Activated B cell treated with CpG ODN at 0.5 μM for 24 hours (primary cell): ENCODE data around the gene ZBTB32. TPM values are rescaled to one million over a fixed set of nuclear protein-coding genes. Genes with fewer than 3 reads are reported as not detected.

ENCODE experiments used
- ATAC-seq: fragments of 200-7000 bp; cut with Tn5 transposase; one replicate; pipeline ENCODE4 v1.10.0; 2021; ENCODE audit warnings: low read depth, mild to moderate bottlenecking, moderate library complexity
- CTCF ChIA-PET: fragments of 350-600 bp; sonication (Branson Sonifier 250); formaldehyde crosslinking; loops from one replicate; lab custom pipeline; 2021; ENCODE audit warnings: antibody characterized with exemption; lab: Charles Lee
- POLR2A ChIA-PET: fragments of 350-600 bp; sonication (Branson Sonifier 250); formaldehyde crosslinking; loops from one replicate; lab custom pipeline; 2021; ENCODE audit warnings: antibody characterized with exemption; lab: Charles Lee
- DNase-seq: peaks from one replicate; pipeline ENCODE4 v3.0.0; 2022
- H3K27ac Mint-ChIP-seq: one replicate; pipeline ENCODE4 v1.8.0; 2020; ENCODE audit warnings: mixed read lengths
- H3K27me3 Mint-ChIP-seq: one replicate; pipeline ENCODE4 v1.8.0; 2021; ENCODE audit warnings: mixed read lengths
- H3K36me3 Mint-ChIP-seq: one replicate; pipeline ENCODE4 v1.8.0; 2021; ENCODE audit warnings: low read depth, mixed read lengths
- H3K4me1 Mint-ChIP-seq: one replicate; pipeline ENCODE4 v1.8.0; 2021; ENCODE audit warnings: mixed read lengths
- H3K4me3 Mint-ChIP-seq: one replicate; pipeline ENCODE4 v1.8.0; 2020; ENCODE audit warnings: mild to moderate bottlenecking, mixed read lengths
- H3K9me3 Mint-ChIP-seq: one replicate; pipeline ENCODE4 v1.8.0; 2020; ENCODE audit warnings: mixed read lengths
- CTCF ChIP-seq: fragments of 200-600 bp; IDR thresholded peaks from one replicate; pipeline ENCODE4 v1.8.0; 2022; ENCODE audit warnings: antibody characterized with exemption, mild to moderate bottlenecking
- intact Hi-C: fragments of 100-400 bp; cut with micrococcal nuclease; formaldehyde crosslinking; loops from one replicate; pipeline ENCODE4 v1.15.1; 2024
- total RNA-seq: library from RNA; stranded (reverse); gene quantifications from 2 replicates; pipeline ENCODE4 v1.2.3, GENCODE V29; 2022

ZBTB32 gene
- total RNA-seq, 1 donor from 2014 or later = 21.4 TPM

- no peaks in the 10 kb centered on the region for H3K9me3 Mint-ChIP-seq
- intact Hi-C loops = loop anchor here (5.0 kb wide), 1 partner anchor 207 kb away; the partner anchor contains the start of gene TMEM147
- H3K4me1 Mint-ChIP-seq = peaks cover 37% of the 10 kb centered on the region
- ATAC-seq (no peak), DNase-seq (no peak)
- ChIA-PET CTCF (no interaction called here), POLR2A (no interaction called here)
- no peak for TF ChIP-seq CTCF
- H3K27me3 Mint-ChIP-seq = peaks cover 15% of the 10 kb centered on the region
- no peak overlapping the region for H3K4me3 Mint-ChIP-seq
- H3K27ac Mint-ChIP-seq = no peak overlapping the region
- H3K36me3 Mint-ChIP-seq = peaks cover 34% of the 10 kb centered on the region
Measured at GRCh38 chr19:35754370-35755130, 50.2 kb downstream of the ZBTB32 start.

- Mint-ChIP-seq H3K4me1 (peaks cover 33% of the 10 kb centered on the region), H3K4me3 (peak overlapping the region; percentile 38), H3K9me3 (no peaks in the 10 kb centered on the region), H3K27me3 (peaks cover 15% of the 10 kb centered on the region), H3K27ac (no peak overlapping the region), H3K36me3 (peaks cover 34% of the 10 kb centered on the region)
- ATAC-seq (no peak), DNase-seq (no peak)
- ChIA-PET CTCF (no interaction called here), POLR2A (interaction anchor here (3.8 kb wide), 1 partner anchor 11 kb away, joined by 69 read pairs; the partner anchor contains the start of genes IGFLR1, PSENEN and U2AF1L4)
- no peak for TF ChIP-seq CTCF
- intact Hi-C loops = loop anchor here (5.0 kb wide), 1 partner anchor 208 kb away; the partner anchor contains the start of gene TMEM147
Measured at GRCh38 chr19:35755131-35755549, 50.8 kb downstream of the ZBTB32 start.

- Mint-ChIP-seq H3K4me3 (peak overlapping the region; percentile 67), H3K36me3 (peaks cover 34% of the 10 kb centered on the region), H3K27me3 (peaks cover 15% of the 10 kb centered on the region), H3K27ac (no peak overlapping the region), H3K4me1 (peaks cover 33% of the 10 kb centered on the region), H3K9me3 (no peaks in the 10 kb centered on the region)
- DNase-seq (no peak), ATAC-seq (no peak)
- ChIA-PET CTCF (interaction anchor here (0.9 kb wide), 1 partner anchor 11 kb away, joined by 3 read pairs; the partner anchor contains the start of genes PSENEN and U2AF1L4), POLR2A (interaction anchor here (2.1 to 3.8 kb wide), 3 partner anchors 12 to 37 kb away, joined by 5 to 69 read pairs (median 12); partner anchors contain the start of genes IGFLR1, PSENEN and U2AF1L4)
- intact Hi-C loops = loop anchor here (5.0 kb wide), 1 partner anchor 208 kb away; the partner anchor contains the start of gene TMEM147
- no peak for TF ChIP-seq CTCF
Measured at GRCh38 chr19:35755550-35756376, 51.4 kb downstream of the ZBTB32 start.

- peaks cover 34% of the 10 kb centered on the region for H3K36me3 Mint-ChIP-seq
- peaks cover 15% of the 10 kb centered on the region for H3K27me3 Mint-ChIP-seq
- no peaks in the 10 kb centered on the region for H3K9me3 Mint-ChIP-seq
- ATAC-seq (no peak), DNase-seq (no peak)
- peak within 1 kb of the TSS; percentile 96 for H3K27ac Mint-ChIP-seq
- intact Hi-C loops = loop anchor here (5.0 kb wide), 1 partner anchor 209 kb away; the partner anchor contains the start of gene TMEM147
- no peak for TF ChIP-seq CTCF
- ChIA-PET CTCF (interaction anchor here (0.9 kb wide), 1 partner anchor 11 kb away, joined by 3 read pairs; the partner anchor contains the start of genes PSENEN and U2AF1L4), POLR2A (interaction anchor here (0.7 to 3.8 kb wide), 6 partner anchors 7 to 55 kb away, joined by 3 to 69 read pairs (median 10); partner anchors contain the start of genes IGFLR1, LIN37, PSENEN and U2AF1L4)
- peak within 1 kb of the TSS; percentile 97 for H3K4me3 Mint-ChIP-seq
- H3K4me1 Mint-ChIP-seq = peaks cover 33% of the 10 kb centered on the region
Measured at GRCh38 chr19:35756377-35757230, 52.2 kb downstream of the ZBTB32 start, which contains the start of gene HSPB6. Gene HSPB6, minus strand, starts transcription at chr19:35757029. Its CDS starts 21 bp downstream, at chr19:35757008.
